Measurements from ENCODE around the gene PHC3. TPM values are rescaled to one million over a fixed set of nuclear protein-coding genes. Genes with fewer than 3 reads are reported as not detected.

PHC3 gene
- total and polyA plus RNA-seq, 2 of the 13 experiments (the other 11 are each of a cell fraction or from before 2014, with no cell fraction given) = 24.1 to 49.0 TPM

- TF ChIP-seq ZBTB40 (IDR thresholded peaks at IDR 0.05) (no peak), ZBTB40 (CRISPR knock-in tag; IDR thresholded peaks at IDR 0.05) (peak; percentile 63), ATF7 (IDR thresholded peaks at IDR 0.05) (peak; percentile 93), ATF7 (CRISPR knock-in tag; IDR thresholded peaks at IDR 0.05) (peak; percentile 22; the same call in 1 of the 2 replicates), SOX5 (CRISPR knock-in tag; IDR thresholded peaks at IDR 0.05; ENCODE audit: borderline replicate concordance) (0 out of 2 replicates have a peak, but pooled peaks have one; percentile 29), YEATS2 (CRISPR knock-in tag; IDR thresholded peaks at IDR 0.05; ENCODE audit: borderline replicate concordance) (0 out of 2 replicates have a peak, but pooled peaks have one; percentile 35), ZNF580 (CRISPR knock-in tag; IDR thresholded peaks at IDR 0.05; ENCODE audit: borderline replicate concordance, low read depth) (0 out of 2 replicates have a peak, but pooled peaks have one; percentile 25), BRF2 (CRISPR knock-in tag; IDR thresholded peaks at IDR 0.05) (0 out of 2 replicates have a peak, but pooled peaks have one; percentile 30), YEATS4 (CRISPR knock-in tag; IDR thresholded peaks at IDR 0.05; ENCODE audit: borderline replicate concordance) (no peak), HES4 (CRISPR knock-in tag; IDR thresholded peaks at IDR 0.05; ENCODE audit: borderline replicate concordance) (peak; percentile 87), ZNF317 (CRISPR knock-in tag; IDR thresholded peaks at IDR 0.05) (0 out of 2 replicates have a peak, but pooled peaks have one; percentile 55), TFDP1 (CRISPR knock-in tag; IDR thresholded peaks at IDR 0.05; ENCODE audit: borderline replicate concordance) (no peak; the same call in 1 of the 2 replicates), ZNF747 (CRISPR knock-in tag; IDR thresholded peaks at IDR 0.05; ENCODE audit: borderline replicate concordance) (no peak), ZNF639 (CRISPR knock-in tag; conservative IDR thresholded peaks at IDR 0.05) (no peak), FOXA3 (CRISPR knock-in tag; IDR thresholded peaks at IDR 0.05) (peak; percentile 20; the same call in 1 of the 2 replicates), TSC22D2 (CRISPR knock-in tag; IDR thresholded peaks at IDR 0.05; ENCODE audit: borderline replicate concordance) (no peak)
These were observed 40.6 kb upstream of the PHC3 start, which contains the start of gene PRKCI (continued) for GRCh38 chr3:170221924-170222646.
